HepG2 (cell line): Measurements from ENCODE around the gene PUS1.

Experiments used
- BATF2 ChIP-seq: sonication (generic); formaldehyde crosslinking; IDR thresholded peaks from 2 replicates; pipeline ENCODE4 v1.8.0; 2022; ENCODE audit warnings: mild to moderate bottlenecking, missing genetic modification reagents, moderate library complexity
- BCL6 ChIP-seq: IDR thresholded peaks from 2 replicates; pipeline ENCODE4 v1.6.1; 2016; ENCODE audit warnings: missing genetic modification reagents, missing compliant biosample characterization
- CTCF ChIP-seq: sonication (generic); formaldehyde crosslinking; IDR thresholded peaks from 2 replicates; pipeline ENCODE4 v1.5.0; 2020; ENCODE audit warnings: mild to moderate bottlenecking, missing genetic modification reagents, moderate library complexity
- HMG20A ChIP-seq: IDR thresholded peaks from 2 replicates; pipeline ENCODE4 v1.6.1; 2016; ENCODE audit warnings: borderline replicate concordance
- IRX3 ChIP-seq: sonication (generic); formaldehyde crosslinking; IDR thresholded peaks from 2 replicates; pipeline ENCODE4 v1.8.1; 2023; ENCODE audit warnings: mild to moderate bottlenecking, low read depth, missing genetic modification reagents, borderline replicate concordance
- JUNB ChIP-seq: sonication (generic); formaldehyde crosslinking; IDR thresholded peaks from 2 replicates; pipeline ENCODE4 v1.8.0; 2022; ENCODE audit warnings: missing genetic modification reagents, mild to moderate bottlenecking, borderline replicate concordance
- JUND ChIP-seq: sonication (generic); formaldehyde crosslinking; IDR thresholded peaks from 2 replicates; pipeline ENCODE4 v1.8.0; 2022; ENCODE audit warnings: mild to moderate bottlenecking, missing genetic modification reagents
- MEIS2 ChIP-seq: sonication (generic); formaldehyde crosslinking; IDR thresholded peaks from 2 replicates; pipeline ENCODE4 v1.9.0; 2021; ENCODE audit warnings: mild to moderate bottlenecking, missing genetic modification reagents
- PCBP2 ChIP-seq: fragments of 200-400 bp; formaldehyde crosslinking; optimal IDR thresholded peaks from 2 replicates; pipeline ENCODE3; 2018; ENCODE audit warnings: low read length, low read depth; ENCODE audit not compliant: poor library complexity, severe bottlenecking
- RNF2 ChIP-seq: fragments of 450-650 bp; conservative IDR thresholded peaks from 2 replicates; pipeline ENCODE4 v1.6.1; 2016; ENCODE audit warnings: low read depth
- ZNF607 ChIP-seq: sonication (generic); formaldehyde crosslinking; IDR thresholded peaks from 2 replicates; pipeline ENCODE4 v1.5.1; 2020; ENCODE audit warnings: missing genetic modification reagents, mild to moderate bottlenecking, borderline replicate concordance
- ZNF710 ChIP-seq: sonication (generic); formaldehyde crosslinking; IDR thresholded peaks from 2 replicates; pipeline ENCODE4 v1.5.0; 2020; ENCODE audit warnings: mild to moderate bottlenecking, missing genetic modification reagents, borderline replicate concordance

GRCh38 chr12:131894981-131895639 lies 34.0 kb upstream of the PUS1 start:
- TF ChIP-seq ZNF710 (no peak), JUND (CRISPR knock-in tag) (no peak), RNF2 (no peak), IRX3 (CRISPR knock-in tag) (no peak), MEIS2 (no peak), CTCF (CRISPR knock-in tag) (no peak), JUNB (CRISPR knock-in tag) (no peak), HMG20A (CRISPR knock-in tag) (no peak), BATF2 (CRISPR knock-in tag) (no peak), PCBP2 (no peak), ZNF607 (CRISPR knock-in tag) (no peak), BCL6 (CRISPR knock-in tag) (no peak)
